Testis (tissue), 3 donors: Measurements from ENCODE around the gene LDLRAD4. TPM values are rescaled to one million over a fixed set of nuclear protein-coding genes. Genes with fewer than 3 reads are reported as not detected.

Experiments
- DNase-seq: peaks from one replicate; pipeline ENCODE4 v3.0.0-alpha.2; 2019
- H3K27ac ChIP-seq, 2 donors: fragments of 200-600 bp; sonication (generic); one replicate each; pipeline ENCODE4 v1.5.1; 2019
- H3K27me3 ChIP-seq: fragments of 200-600 bp; sonication (generic); one replicate; pipeline ENCODE4 v1.5.1; 2019
- H3K36me3 ChIP-seq: fragments of 200-600 bp; sonication (generic); one replicate; pipeline ENCODE4 v1.5.1; 2017; ENCODE audit warnings: low read depth; ENCODE audit errors: missing control alignments
- H3K4me1 ChIP-seq: fragments of 200-600 bp; sonication (generic); one replicate; pipeline ENCODE4 v1.5.1; 2019
- H3K4me3 ChIP-seq, 2 donors: fragments of 200-600 bp; sonication (generic); one replicate each; pipeline ENCODE4 v1.5.1; 2017 to 2019
- H3K9me3 ChIP-seq: fragments of 200-600 bp; sonication (generic); one replicate; pipeline ENCODE4 v1.5.1; 2017
- POLR2A ChIP-seq: fragments of 450-650 bp; IDR thresholded peaks from one replicate; pipeline ENCODE4 v1.6.1; 2017; ENCODE audit warnings: antibody characterized with exemption, mild to moderate bottlenecking, moderate library complexity
- WGBS, 2 donors: methylation state at CpG; one replicate each; pipeline ENCODE4 v1.1.5; 2018; 5-methylcytosine and 5-hydroxymethylcytosine counted together
- intact Hi-C: fragments of 100-400 bp; cut with DNase I; formaldehyde crosslinking; loops from one replicate; pipeline ENCODE4 v1.15.1; 2023; ENCODE audit warnings: low total_unique reads
- polyA plus RNA-seq: library from polyadenylated mRNA; stranded (reverse); fragments of 350-450 nt; fragmentation: Illumina TruSeq; extraction: RNeasy Lipid Tissue Mini Kit (QIAGEN cat#74804); gene quantifications from one replicate; pipeline ENCODE4 v1.2.3, GENCODE V29; 2014; ENCODE audit warnings: low read depth, low replicate concordance; ENCODE audit not compliant: insufficient read depth
- total RNA-seq, 2 donors: library from RNA; depleted of rRNA; stranded (reverse); fragments of >200 nt; gene quantifications; one replicate each; pipeline ENCODE4 v1.2.3, GENCODE V29; 2016
- TF ChIP-seq, protein P1 (sequence below), 3 experiments: fragments of 450-650 bp in 2 of 3; fragments of 200-600 bp in 1 of 3; sonication (generic) in 1 of 3; IDR thresholded peaks; one replicate each; pipeline ENCODE4 v1.5.1; 2016 to 2019; ENCODE audit warnings: antibody characterized with exemption in 3 of 3, mild to moderate bottlenecking in 2 of 3, moderate library complexity in 1 of 3

LDLRAD4 gene
- total and polyA plus RNA-seq, 3 donors from 2014 or later = 22.0 to 42.2 (median 25.9) TPM

DNA sequence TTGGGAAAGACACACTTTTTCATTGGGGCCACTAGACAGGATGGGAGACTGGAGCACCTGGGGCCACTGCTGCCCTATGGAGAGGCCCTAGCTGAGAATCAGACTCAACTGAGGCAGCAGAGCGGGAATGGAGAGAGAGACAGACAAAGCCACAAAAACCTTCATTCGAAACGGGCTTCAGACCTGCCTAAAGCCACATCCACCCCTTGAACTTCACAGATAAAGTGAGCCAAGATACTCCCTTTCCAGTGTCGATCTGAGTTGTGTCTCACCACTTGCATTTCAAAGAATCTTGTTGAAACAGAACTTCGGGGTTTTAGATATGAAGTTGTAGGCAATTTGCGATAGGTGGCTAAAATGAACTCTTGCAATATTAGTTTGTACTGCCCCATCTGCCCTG is 11.3 kb upstream of the LDLRAD4 start:
- no peaks in the 10 kb centered on the region for H3K36me3 ChIP-seq
- DNase-seq = no peak
- no peak overlapping the region for H3K4me3 ChIP-seq
- H3K27me3 ChIP-seq = no peaks in the 10 kb centered on the region
- H3K27ac ChIP-seq = no peak overlapping the region
- no peaks in the 10 kb centered on the region for H3K9me3 ChIP-seq
- intact Hi-C loops = no loop called here
- H3K4me1 ChIP-seq = no peaks in the 10 kb centered on the region
- TF ChIP-seq, protein P1, sequence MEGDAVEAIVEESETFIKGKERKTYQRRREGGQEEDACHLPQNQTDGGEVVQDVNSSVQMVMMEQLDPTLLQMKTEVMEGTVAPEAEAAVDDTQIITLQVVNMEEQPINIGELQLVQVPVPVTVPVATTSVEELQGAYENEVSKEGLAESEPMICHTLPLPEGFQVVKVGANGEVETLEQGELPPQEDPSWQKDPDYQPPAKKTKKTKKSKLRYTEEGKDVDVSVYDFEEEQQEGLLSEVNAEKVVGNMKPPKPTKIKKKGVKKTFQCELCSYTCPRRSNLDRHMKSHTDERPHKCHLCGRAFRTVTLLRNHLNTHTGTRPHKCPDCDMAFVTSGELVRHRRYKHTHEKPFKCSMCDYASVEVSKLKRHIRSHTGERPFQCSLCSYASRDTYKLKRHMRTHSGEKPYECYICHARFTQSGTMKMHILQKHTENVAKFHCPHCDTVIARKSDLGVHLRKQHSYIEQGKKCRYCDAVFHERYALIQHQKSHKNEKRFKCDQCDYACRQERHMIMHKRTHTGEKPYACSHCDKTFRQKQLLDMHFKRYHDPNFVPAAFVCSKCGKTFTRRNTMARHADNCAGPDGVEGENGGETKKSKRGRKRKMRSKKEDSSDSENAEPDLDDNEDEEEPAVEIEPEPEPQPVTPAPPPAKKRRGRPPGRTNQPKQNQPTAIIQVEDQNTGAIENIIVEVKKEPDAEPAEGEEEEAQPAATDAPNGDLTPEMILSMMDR (IDR thresholded peaks at IDR 0.05) = no peak
- TF ChIP-seq POLR2A = no peak
- WGBS, 2 donors = 86 to 92% methylated on average over 6 of the region's 6 CpGs

DNA sequence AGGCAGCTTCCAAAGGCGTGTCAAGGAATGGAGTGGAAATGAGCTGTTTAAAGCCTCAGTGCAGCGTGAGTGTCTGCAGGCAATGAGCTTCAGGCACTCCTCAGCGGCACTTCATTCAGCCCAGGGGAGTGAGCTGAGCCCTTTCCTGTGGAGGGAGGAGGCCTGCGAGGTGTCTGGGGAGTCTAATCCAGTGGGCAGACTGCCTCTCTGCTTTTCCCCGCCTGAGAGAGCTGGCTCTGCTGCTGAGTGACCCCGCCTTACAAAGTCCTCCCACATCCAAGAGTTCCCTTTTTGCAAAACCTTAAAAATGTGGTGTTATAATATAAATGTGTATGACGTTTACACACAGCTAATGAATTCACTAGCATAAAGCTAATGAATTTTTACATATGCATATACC is 7.0 kb upstream of the LDLRAD4 start:
- H3K36me3 ChIP-seq = no peaks in the 10 kb centered on the region

GRCh38 chr18:13213036-13213795 is 5.3 kb upstream of the LDLRAD4 start:
- no peak for DNase-seq
- TF ChIP-seq, protein P1 (IDR thresholded peaks at IDR 0.05) = no peak
- TF ChIP-seq POLR2A = no peak
- Histone ChIP-seq H3K4me1 (no peaks in the 10 kb centered on the region), H3K4me3 (no peak overlapping the region), H3K36me3 (no peaks in the 10 kb centered on the region), H3K27ac (no peak overlapping the region), H3K27me3 (no peaks in the 10 kb centered on the region), H3K9me3 (no peaks in the 10 kb centered on the region)
- intact Hi-C loops = loop anchor here (10.0 kb wide), 1 partner anchor 412 kb away; no protein-coding TSS in a partner anchor
- WGBS, 2 donors = 86 to 89% methylated on average over 18 of the region's 18 CpGs

More for the DNA sequence above, 7.0 kb upstream of the LDLRAD4 start:
- H3K27ac ChIP-seq = no peak overlapping the region
- H3K4me3 ChIP-seq = no peak overlapping the region
- TF ChIP-seq, protein P1 (IDR thresholded peaks at IDR 0.05) = no peak
- TF ChIP-seq POLR2A = no peak
- H3K9me3 ChIP-seq = no peaks in the 10 kb centered on the region
- no peaks in the 10 kb centered on the region for H3K27me3 ChIP-seq
- intact Hi-C loops = loop anchor here (10.0 kb wide), 1 partner anchor 413 kb away; no protein-coding TSS in a partner anchor
- 60 to 66% methylated on average over 7 of the region's 7 CpGs for WGBS, 2 donors
- no peaks in the 10 kb centered on the region for H3K4me1 ChIP-seq
- no peak for DNase-seq

DNA sequence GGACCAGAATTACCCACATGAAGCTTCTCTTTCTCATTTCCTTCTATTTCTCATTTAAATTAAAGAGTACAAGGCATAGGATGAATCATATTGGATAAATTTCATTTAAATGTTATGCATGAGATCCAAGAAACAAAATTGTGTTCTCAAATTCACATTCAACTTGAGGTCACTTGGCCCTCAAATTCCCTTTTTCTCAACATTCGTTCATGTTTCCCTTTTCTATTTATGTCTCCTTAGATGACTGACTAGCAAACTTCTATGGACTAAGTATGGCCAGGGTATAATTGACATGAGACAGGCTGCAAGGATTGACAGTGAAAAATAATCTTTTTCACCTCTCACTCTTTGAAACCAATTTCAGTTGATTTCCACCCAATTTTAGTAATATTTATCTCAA is 4.0 kb upstream of the LDLRAD4 start:
- Histone ChIP-seq H3K36me3 (no peaks in the 10 kb centered on the region), H3K9me3 (no peaks in the 10 kb centered on the region), H3K4me1 (peaks cover 5% of the 10 kb centered on the region), H3K27me3 (no peaks in the 10 kb centered on the region), H3K4me3 (no peak overlapping the region), H3K27ac (no peak overlapping the region)
- WGBS, 2 donors = 73 to 74% methylated on average over 1 of the region's 1 CpG
- intact Hi-C loops = loop anchor here (10.0 kb wide), 1 partner anchor 410 kb away; no protein-coding TSS in a partner anchor
- no peak for DNase-seq
- no peak for TF ChIP-seq POLR2A
- TF ChIP-seq, protein P1 (IDR thresholded peaks at IDR 0.05) = no peak
